Measurements from ENCODE around the gene MAP2K4.
"Not testable (repeated sequence)": the region's sequence is repeated elsewhere in the genome, so short reads cannot be mapped to it uniquely, and the experiment has no call there.

The MAP2K4 gene

GRCh38 chr17:12127177-12127576 is 106.5 kb downstream of the MAP2K4 start:
- Histone ChIP-seq H3K4me1 (ENCODE audit: insufficient read depth, low read length) (0 out of 2 replicates have a peak, but pooled peaks cover under 1% of the 10 kb centered on the region), H3K9me3 (ENCODE audit: control insufficient read depth, insufficient read depth, low read length) (no peaks in the 10 kb centered on the region; the same call in 1 of the 2 replicates), H3K36me3 (ENCODE audit: insufficient read depth, low read length) (peaks cover 6% of the 10 kb centered on the region), H3K9ac (ENCODE audit: low read depth, low read length) (no peak overlapping the region)

GRCh38 chr17:12127667-12128066 is 107.0 kb downstream of the MAP2K4 start:
- no peak overlapping the region for H3K9ac ChIP-seq (ENCODE audit: low read depth, low read length)
- H3K4me1 ChIP-seq (ENCODE audit: insufficient read depth, low read length) = no peaks in the 10 kb centered on the region
- peaks cover 6% of the 10 kb centered on the region for H3K36me3 ChIP-seq (ENCODE audit: insufficient read depth, low read length)
- H3K9me3 ChIP-seq (ENCODE audit: control insufficient read depth, insufficient read depth, low read length) = no peaks in the 10 kb centered on the region; the same call in 1 of the 2 replicates

- no peaks in the 10 kb centered on the region; the same call in 1 of the 2 replicates for H3K9me3 ChIP-seq (ENCODE audit: control insufficient read depth, insufficient read depth, low read length)
- H3K36me3 ChIP-seq (ENCODE audit: insufficient read depth, low read length) = peaks cover 6% of the 10 kb centered on the region
- H3K9ac ChIP-seq (ENCODE audit: low read depth, low read length) = no peak overlapping the region
- H3K4me1 ChIP-seq (ENCODE audit: insufficient read depth, low read length) = no peaks in the 10 kb centered on the region
These were observed 108.3 kb downstream of the MAP2K4 start for GRCh38 chr17:12128946-12129345.

- Histone ChIP-seq H3K4me1 (ENCODE audit: insufficient read depth, low read length) (no peaks in the 10 kb centered on the region), H3K9me3 (ENCODE audit: control insufficient read depth, insufficient read depth, low read length) (peaks cover 3% of the 10 kb centered on the region; the same call in 1 of the 2 replicates), H3K9ac (ENCODE audit: low read depth, low read length) (no peak overlapping the region), H3K36me3 (ENCODE audit: insufficient read depth, low read length) (peaks cover 6% of the 10 kb centered on the region)
These were observed 112.5 kb downstream of the MAP2K4 start for GRCh38 chr17:12133183-12133582.

- H3K4me1 ChIP-seq (ENCODE audit: insufficient read depth, low read length) = no peaks in the 10 kb centered on the region
- peaks cover 3% of the 10 kb centered on the region; the same call in 1 of the 2 replicates for H3K9me3 ChIP-seq (ENCODE audit: control insufficient read depth, insufficient read depth, low read length)
- peaks cover 6% of the 10 kb centered on the region for H3K36me3 ChIP-seq (ENCODE audit: insufficient read depth, low read length)
- H3K9ac ChIP-seq (ENCODE audit: low read depth, low read length) = no peak overlapping the region
These were observed 113.4 kb downstream of the MAP2K4 start for GRCh38 chr17:12134101-12134500.

- H3K9ac ChIP-seq (ENCODE audit: low read depth, low read length) = no peak overlapping the region
- peaks cover under 1% of the 10 kb centered on the region; the same call in 1 of the 2 replicates for H3K36me3 ChIP-seq (ENCODE audit: insufficient read depth, low read length)
These were observed 113.9 kb downstream of the MAP2K4 start for GRCh38 chr17:12134587-12134986.

GRCh38 chr17:12136243-12136642 is 115.6 kb downstream of the MAP2K4 start:
- Histone ChIP-seq H3K4me1 (ENCODE audit: insufficient read depth, low read length) (no peaks in the 10 kb centered on the region), H3K9me3 (ENCODE audit: control insufficient read depth, insufficient read depth, low read length) (peaks cover 3% of the 10 kb centered on the region; the same call in 1 of the 2 replicates), H3K9ac (ENCODE audit: low read depth, low read length) (no peak overlapping the region), H3K36me3 (ENCODE audit: insufficient read depth, low read length) (peaks cover 6% of the 10 kb centered on the region)

More at GRCh38 chr17:12134587-12134986, 113.9 kb downstream of the MAP2K4 start:
- H3K9me3 ChIP-seq (ENCODE audit: control insufficient read depth, insufficient read depth, low read length) = peaks cover 3% of the 10 kb centered on the region; the same call in 1 of the 2 replicates
- H3K4me1 ChIP-seq (ENCODE audit: insufficient read depth, low read length) = no peaks in the 10 kb centered on the region

GRCh38 chr17:12136646-12137045 is 116.0 kb downstream of the MAP2K4 start:
- Histone ChIP-seq H3K9me3 (ENCODE audit: control insufficient read depth, insufficient read depth, low read length) (peaks cover 3% of the 10 kb centered on the region; the same call in 1 of the 2 replicates), H3K9ac (ENCODE audit: low read depth, low read length) (no peak overlapping the region), H3K4me1 (ENCODE audit: insufficient read depth, low read length) (no peaks in the 10 kb centered on the region), H3K36me3 (ENCODE audit: insufficient read depth, low read length) (peaks cover 7% of the 10 kb centered on the region)

- Histone ChIP-seq H3K4me1 (ENCODE audit: insufficient read depth, low read length) (no peaks in the 10 kb centered on the region), H3K9me3 (ENCODE audit: control insufficient read depth, insufficient read depth, low read length) (peaks cover 3% of the 10 kb centered on the region; the same call in 1 of the 2 replicates), H3K9ac (ENCODE audit: low read depth, low read length) (no peak overlapping the region), H3K36me3 (ENCODE audit: insufficient read depth, low read length) (peaks cover 7% of the 10 kb centered on the region)
These were observed 117.2 kb downstream of the MAP2K4 start for GRCh38 chr17:12137859-12138258.

- Histone ChIP-seq H3K9ac (ENCODE audit: low read depth, low read length) (no peak overlapping the region), H3K4me1 (ENCODE audit: insufficient read depth, low read length) (no peaks in the 10 kb centered on the region), H3K36me3 (ENCODE audit: insufficient read depth, low read length) (peaks cover 10% of the 10 kb centered on the region)
These were observed 120.0 kb downstream of the MAP2K4 start for GRCh38 chr17:12140685-12141084.

GRCh38 chr17:12162187-12162586 is 141.5 kb downstream of the MAP2K4 start:
- H3K9ac ChIP-seq (ENCODE audit: low read depth, low read length); H3K4me1 ChIP-seq (ENCODE audit: insufficient read depth, low read length); H3K36me3 ChIP-seq (ENCODE audit: insufficient read depth, low read length); H3K9me3 ChIP-seq (ENCODE audit: control insufficient read depth, insufficient read depth, low read length): not testable (repeated sequence)

More at GRCh38 chr17:12140685-12141084, 120.0 kb downstream of the MAP2K4 start:
- peaks cover 3% of the 10 kb centered on the region; the same call in 1 of the 2 replicates for H3K9me3 ChIP-seq (ENCODE audit: control insufficient read depth, insufficient read depth, low read length)

- Histone ChIP-seq H3K36me3 (ENCODE audit: insufficient read depth, low read length) (no peaks in the 10 kb centered on the region), H3K9ac (ENCODE audit: low read depth, low read length) (no peak overlapping the region), H3K9me3 (ENCODE audit: control insufficient read depth, insufficient read depth, low read length) (peaks cover 9% of the 10 kb centered on the region), H3K4me1 (ENCODE audit: insufficient read depth, low read length) (no peaks in the 10 kb centered on the region)
These were observed 143.4 kb downstream of the MAP2K4 start for GRCh38 chr17:12164085-12164484.

- no peak overlapping the region for H3K9ac ChIP-seq (ENCODE audit: low read depth, low read length)
- no peaks in the 10 kb centered on the region for H3K4me1 ChIP-seq (ENCODE audit: insufficient read depth, low read length)
- no peaks in the 10 kb centered on the region for H3K36me3 ChIP-seq (ENCODE audit: insufficient read depth, low read length)
- no peaks in the 10 kb centered on the region for H3K9me3 ChIP-seq (ENCODE audit: control insufficient read depth, insufficient read depth, low read length)
These were observed 158.1 kb downstream of the MAP2K4 start for GRCh38 chr17:12178644-12179330.

GRCh38 chr17:12180644-12181261 is 160.1 kb downstream of the MAP2K4 start:
- H3K9me3 ChIP-seq (ENCODE audit: control insufficient read depth, insufficient read depth, low read length) = no peaks in the 10 kb centered on the region
- H3K9ac ChIP-seq (ENCODE audit: low read depth, low read length) = no peak overlapping the region
- H3K4me1 ChIP-seq (ENCODE audit: insufficient read depth, low read length) = no peaks in the 10 kb centered on the region
- H3K36me3 ChIP-seq (ENCODE audit: insufficient read depth, low read length) = no peaks in the 10 kb centered on the region

GRCh38 chr17:12187658-12188057 is 167.0 kb downstream of the MAP2K4 start:
- Histone ChIP-seq H3K9ac (ENCODE audit: low read depth, low read length) (no peak overlapping the region), H3K9me3 (ENCODE audit: control insufficient read depth, insufficient read depth, low read length) (no peaks in the 10 kb centered on the region), H3K36me3 (ENCODE audit: insufficient read depth, low read length) (peaks cover 3% of the 10 kb centered on the region; the same call in 1 of the 2 replicates), H3K4me1 (ENCODE audit: insufficient read depth, low read length) (no peaks in the 10 kb centered on the region)

Data from ES-I3 (cell line).